ENCODE measurements around the gene FAM170B. TPM values are rescaled to one million over a fixed set of nuclear protein-coding genes. Genes with fewer than 3 reads are reported as not detected.

FAM170B gene
- total RNA-seq (not detected), polyA plus RNA-seq (not detected)

DNA sequence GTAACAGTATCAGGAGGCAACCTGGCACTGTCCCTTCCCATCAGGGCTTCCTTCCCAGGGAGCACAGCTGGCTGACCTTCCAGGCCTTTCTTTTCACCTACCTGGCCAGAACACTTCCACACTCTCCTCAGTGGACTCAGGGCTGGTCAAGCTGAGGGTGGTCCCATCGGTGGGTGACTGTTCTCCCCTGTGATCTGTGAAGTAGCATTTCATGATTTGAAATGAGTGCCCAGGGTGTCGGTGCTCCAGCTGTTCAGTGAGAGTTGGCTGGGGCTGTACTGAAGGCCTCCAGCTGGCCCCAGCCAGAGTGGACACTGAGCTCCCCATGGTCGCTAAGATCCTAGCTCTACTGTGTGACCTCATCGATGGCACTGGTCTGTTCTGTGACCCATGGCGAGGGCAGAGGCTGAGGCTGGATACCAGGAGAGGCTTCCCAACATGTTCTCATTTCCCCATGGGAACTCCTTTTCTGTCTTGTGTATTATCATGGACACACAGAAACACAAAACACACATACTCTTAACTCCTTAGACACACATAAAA, at the start of gene FAM170B:
FAM170B (minus strand) TSS at position 316 of the 543 bp plus-strand sequence; CDS start at position 213, 103 bp downstream.
- no peak within 1 kb of the TSS for H3K4me3 ChIP-seq (ENCODE audit: low read length)
- no peaks in the 10 kb centered on the region for H3K4me1 ChIP-seq (ENCODE audit: insufficient read depth, low read length)
- ChIA-PET CTCF (no interaction called here), POLR2A (no interaction called here)
- DNase-seq, result no peak
- no peaks in the 10 kb centered on the region for H3K9me3 ChIP-seq (ENCODE audit: low read length)
- Mint-ChIP-seq H3K36me3 (no peaks in the 10 kb centered on the region), H3K4me3 (peak within 1 kb of the TSS in 1 of 7 donors; percentile 29), H3K27me3 (peaks cover 14 to 28% of the 10 kb centered on the region in 2 donors), H3K4me1 (peaks cover 0 to 12% (median 11%) of the 10 kb centered on the region in 3 donors), H3K9me3 (peaks cover 0 to 4% (median 0%) of the 10 kb centered on the region in 5 donors), H3K27ac (peak within 1 kb of the TSS in 1 of 8 donors; percentile 74)
- H3K36me3 ChIP-seq (ENCODE audit: insufficient read depth, low read length), result no peaks in the 10 kb centered on the region
- no peak within 1 kb of the TSS for H3K27ac ChIP-seq (ENCODE audit: low read depth, low read length)
- H3K27me3 ChIP-seq (ENCODE audit: insufficient read depth, low read length, poor library complexity, severe bottlenecking), result no peaks in the 10 kb centered on the region

DNA sequence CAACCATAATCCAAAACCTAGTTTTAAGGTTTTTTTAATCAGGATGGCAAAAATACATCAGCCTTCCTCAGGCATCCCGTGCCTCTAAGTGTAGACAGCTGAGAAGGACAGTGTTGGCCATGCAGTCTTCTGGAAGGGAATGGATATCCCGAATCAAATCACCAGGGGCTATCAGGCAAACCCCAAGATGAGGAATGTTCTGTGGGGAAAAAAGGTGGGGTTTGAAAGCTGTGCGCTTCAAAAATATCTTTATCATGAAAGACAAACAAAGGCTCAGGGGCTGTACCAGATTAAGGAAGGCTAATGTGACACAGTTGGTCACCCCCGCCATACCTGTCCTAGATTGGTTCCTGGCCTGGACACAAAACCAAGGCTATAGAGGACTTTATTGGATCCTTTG, 49.0 kb upstream of the FAM170B start:
- Mint-ChIP-seq H3K4me1 (peaks cover 42 to 60% (median 58%) of the 10 kb centered on the region in 3 donors), H3K36me3 (no peaks in the 10 kb centered on the region), H3K4me3 (no peak overlapping the region), H3K27ac (peak overlapping the region in 3 of 8 donors; percentile 13 to 61 (median 18)), H3K27me3 (no peaks in the 10 kb centered on the region), H3K9me3 (no peaks in the 10 kb centered on the region)
- Histone ChIP-seq H3K27me3 (ENCODE audit: insufficient read depth, low read length, poor library complexity, severe bottlenecking) (no peaks in the 10 kb centered on the region), H3K36me3 (ENCODE audit: insufficient read depth, low read length) (no peaks in the 10 kb centered on the region), H3K4me1 (ENCODE audit: insufficient read depth, low read length) (peaks cover 3% of the 10 kb centered on the region), H3K9me3 (ENCODE audit: low read length) (no peaks in the 10 kb centered on the region), H3K27ac (ENCODE audit: low read depth, low read length) (peak overlapping the region; percentile 43), H3K4me3 (ENCODE audit: low read length) (no peak overlapping the region)
- DNase-seq, result no peak
- ChIA-PET POLR2A (no interaction called here), CTCF (interaction anchor here (1.1 kb wide), 1 partner anchor 22 kb away, joined by 3 read pairs; no protein-coding TSS in a partner anchor)

DNA sequence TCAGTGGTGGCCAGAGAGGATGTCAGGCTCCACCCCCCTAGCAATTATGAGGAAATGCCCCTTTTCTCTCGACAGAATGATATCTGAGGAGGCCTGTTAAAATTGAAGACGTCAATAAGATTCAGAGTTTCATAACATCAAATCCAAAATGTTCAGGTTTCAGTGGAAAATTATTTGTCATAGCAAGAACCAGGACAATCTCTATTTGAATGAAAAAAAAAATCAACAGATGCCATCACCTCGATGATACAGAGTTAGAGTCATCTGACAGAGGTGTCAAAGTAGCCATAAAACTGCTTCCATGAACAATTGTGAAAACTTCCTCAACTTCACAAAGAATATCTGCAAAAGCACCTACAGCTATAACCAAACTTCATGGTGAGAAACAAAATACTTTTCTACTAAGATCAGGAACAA, 46.6 kb upstream of the FAM170B start:
- peaks cover 8% of the 10 kb centered on the region for H3K4me1 ChIP-seq (ENCODE audit: insufficient read depth, low read length)
- H3K27ac ChIP-seq (ENCODE audit: low read depth, low read length), result no peak overlapping the region
- no peak for DNase-seq
- peak overlapping the region in 4 of 7 donors; percentile 7 to 52 (median 27) for H3K4me3 Mint-ChIP-seq
- POLR2A ChIA-PET, result no interaction called here
- H3K36me3 ChIP-seq (ENCODE audit: insufficient read depth, low read length), result no peaks in the 10 kb centered on the region
- no peaks in the 10 kb centered on the region for H3K9me3 Mint-ChIP-seq
- H3K4me1 Mint-ChIP-seq, result peaks cover 53 to 67% (median 64%) of the 10 kb centered on the region in 3 donors
- H3K27me3 Mint-ChIP-seq, result no peaks in the 10 kb centered on the region
- H3K36me3 Mint-ChIP-seq, result no peaks in the 10 kb centered on the region
- CTCF ChIA-PET, result no interaction called here
- no peaks in the 10 kb centered on the region for H3K9me3 ChIP-seq (ENCODE audit: low read length)
- peak overlapping the region in 7 of 8 donors; percentile 10 to 86 (median 47) for H3K27ac Mint-ChIP-seq
- no peaks in the 10 kb centered on the region for H3K27me3 ChIP-seq (ENCODE audit: insufficient read depth, low read length, poor library complexity, severe bottlenecking)
- no peak overlapping the region for H3K4me3 ChIP-seq (ENCODE audit: low read length)

DNA sequence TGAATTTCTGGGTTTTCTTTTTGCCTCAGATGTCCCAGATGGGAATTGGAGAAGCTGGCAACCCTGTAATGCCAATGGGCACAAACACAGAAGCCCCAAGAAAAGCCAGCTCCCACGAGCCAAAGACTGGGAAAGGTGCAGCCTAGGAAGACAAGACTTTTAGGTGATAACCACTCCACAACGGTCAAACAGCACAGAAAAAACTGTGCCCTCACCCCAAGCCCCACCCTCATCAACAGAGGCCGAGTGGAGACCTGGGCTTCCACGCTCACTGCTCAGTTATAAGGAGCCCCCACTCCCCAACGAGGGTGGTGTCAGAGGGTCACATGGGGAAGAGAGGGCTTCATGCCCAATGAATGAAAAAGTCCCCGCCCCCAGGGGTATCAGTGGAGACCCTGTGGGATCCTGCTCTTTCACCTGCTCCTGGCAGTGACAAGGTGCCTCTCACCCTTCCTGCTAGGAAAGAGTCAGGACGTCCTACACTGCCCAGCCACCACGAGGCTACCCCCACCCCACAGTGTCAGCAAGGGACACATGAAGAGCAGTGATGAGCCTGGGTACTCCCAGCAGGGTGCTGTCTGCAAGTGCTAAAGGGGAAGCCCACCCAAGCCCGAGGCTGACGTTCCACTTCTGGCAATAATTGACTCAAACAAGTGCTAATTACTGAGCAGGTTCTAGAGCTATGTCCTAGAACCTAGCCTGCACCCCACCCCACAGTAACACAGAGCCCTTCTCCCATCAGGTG, 46.0 kb upstream of the FAM170B start:
- H3K4me1 ChIP-seq (ENCODE audit: insufficient read depth, low read length), result peaks cover 9% of the 10 kb centered on the region
- H3K4me3 Mint-ChIP-seq, result peak overlapping the region in 2 of 7 donors; percentile 47 to 52
- peaks cover 50 to 65% (median 64%) of the 10 kb centered on the region in 3 donors for H3K4me1 Mint-ChIP-seq
- H3K27me3 Mint-ChIP-seq, result no peaks in the 10 kb centered on the region
- no peaks in the 10 kb centered on the region for H3K9me3 Mint-ChIP-seq
- peak overlapping the region; percentile 14 for H3K27ac ChIP-seq (ENCODE audit: low read depth, low read length)
- H3K4me3 ChIP-seq (ENCODE audit: low read length), result no peak overlapping the region
- no peaks in the 10 kb centered on the region for H3K27me3 ChIP-seq (ENCODE audit: insufficient read depth, low read length, poor library complexity, severe bottlenecking)
- CTCF ChIA-PET, result no interaction called here
- peak overlapping the region in 7 of 8 donors; percentile 15 to 86 (median 47) for H3K27ac Mint-ChIP-seq
- H3K36me3 Mint-ChIP-seq, result no peaks in the 10 kb centered on the region
- no peaks in the 10 kb centered on the region for H3K9me3 ChIP-seq (ENCODE audit: low read length)
- no peak for DNase-seq
- POLR2A ChIA-PET, result no interaction called here
- no peaks in the 10 kb centered on the region for H3K36me3 ChIP-seq (ENCODE audit: insufficient read depth, low read length)

DNA sequence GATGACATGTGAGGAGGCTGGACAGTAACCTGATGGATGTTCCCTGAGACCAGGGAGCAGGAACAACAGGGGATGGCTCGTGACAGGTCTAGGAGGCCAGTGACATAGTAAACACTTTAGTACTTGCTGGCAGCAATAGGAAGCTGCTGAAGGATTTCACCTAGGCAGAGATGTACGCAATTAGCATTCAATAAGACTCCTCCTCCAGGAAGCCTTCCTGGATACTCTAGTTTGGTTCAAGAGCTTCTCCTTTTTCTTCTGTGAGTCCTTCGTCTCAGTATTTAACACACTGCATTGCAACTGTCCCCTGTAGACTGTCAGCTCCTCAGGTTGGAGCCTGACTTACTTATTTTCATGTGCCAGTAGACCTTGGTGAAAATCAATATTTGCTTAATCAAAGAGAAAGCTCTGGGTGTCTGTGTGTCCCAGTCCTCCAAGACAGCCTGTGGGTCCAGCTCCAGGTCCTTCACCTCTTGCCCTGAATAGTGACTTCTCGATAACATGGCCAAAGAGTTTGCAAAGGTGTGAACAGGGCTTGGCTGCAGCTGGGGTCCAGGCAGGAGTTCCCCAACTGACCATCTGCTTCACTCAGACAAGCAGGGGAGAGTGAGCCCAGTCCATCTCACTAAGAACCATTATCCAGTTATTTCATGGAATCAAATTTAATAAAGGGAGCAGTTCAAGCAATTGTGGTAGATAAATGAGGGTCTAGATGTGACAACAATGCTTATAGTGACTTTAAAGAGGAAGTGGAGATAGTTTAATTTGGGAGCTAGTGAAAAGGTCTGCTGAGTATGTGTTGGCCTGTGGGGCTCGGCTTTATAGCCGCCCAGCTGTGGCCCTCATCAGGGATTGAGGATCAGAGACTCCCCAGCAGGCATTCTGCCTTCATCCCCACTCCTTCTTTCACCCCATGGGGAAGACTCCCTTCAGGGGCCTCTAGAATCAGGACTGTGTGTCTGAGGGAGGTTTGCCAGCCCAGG, 45.0 kb upstream of the FAM170B start:
- no peaks in the 10 kb centered on the region for H3K27me3 ChIP-seq (ENCODE audit: insufficient read depth, low read length, poor library complexity, severe bottlenecking)
- H3K27ac ChIP-seq (ENCODE audit: low read depth, low read length), result peak overlapping the region; percentile 65
- peaks cover 13% of the 10 kb centered on the region for H3K4me1 ChIP-seq (ENCODE audit: insufficient read depth, low read length)
- DNase-seq, result no peak
- H3K4me1 Mint-ChIP-seq, result peaks cover 39 to 57% (median 53%) of the 10 kb centered on the region in 3 donors
- no peaks in the 10 kb centered on the region for H3K9me3 ChIP-seq (ENCODE audit: low read length)
- H3K4me3 Mint-ChIP-seq, result peak overlapping the region in 2 of 7 donors; percentile 26 to 59
- POLR2A ChIA-PET, result no interaction called here
- no peaks in the 10 kb centered on the region for H3K27me3 Mint-ChIP-seq
- H3K9me3 Mint-ChIP-seq, result no peaks in the 10 kb centered on the region
- no peak overlapping the region for H3K4me3 ChIP-seq (ENCODE audit: low read length)
- CTCF ChIA-PET, result no interaction called here
- H3K27ac Mint-ChIP-seq, result peak overlapping the region in 7 of 8 donors; percentile 54 to 94 (median 87)
- no peaks in the 10 kb centered on the region for H3K36me3 Mint-ChIP-seq
- H3K36me3 ChIP-seq (ENCODE audit: insufficient read depth, low read length), result no peaks in the 10 kb centered on the region

DNA sequence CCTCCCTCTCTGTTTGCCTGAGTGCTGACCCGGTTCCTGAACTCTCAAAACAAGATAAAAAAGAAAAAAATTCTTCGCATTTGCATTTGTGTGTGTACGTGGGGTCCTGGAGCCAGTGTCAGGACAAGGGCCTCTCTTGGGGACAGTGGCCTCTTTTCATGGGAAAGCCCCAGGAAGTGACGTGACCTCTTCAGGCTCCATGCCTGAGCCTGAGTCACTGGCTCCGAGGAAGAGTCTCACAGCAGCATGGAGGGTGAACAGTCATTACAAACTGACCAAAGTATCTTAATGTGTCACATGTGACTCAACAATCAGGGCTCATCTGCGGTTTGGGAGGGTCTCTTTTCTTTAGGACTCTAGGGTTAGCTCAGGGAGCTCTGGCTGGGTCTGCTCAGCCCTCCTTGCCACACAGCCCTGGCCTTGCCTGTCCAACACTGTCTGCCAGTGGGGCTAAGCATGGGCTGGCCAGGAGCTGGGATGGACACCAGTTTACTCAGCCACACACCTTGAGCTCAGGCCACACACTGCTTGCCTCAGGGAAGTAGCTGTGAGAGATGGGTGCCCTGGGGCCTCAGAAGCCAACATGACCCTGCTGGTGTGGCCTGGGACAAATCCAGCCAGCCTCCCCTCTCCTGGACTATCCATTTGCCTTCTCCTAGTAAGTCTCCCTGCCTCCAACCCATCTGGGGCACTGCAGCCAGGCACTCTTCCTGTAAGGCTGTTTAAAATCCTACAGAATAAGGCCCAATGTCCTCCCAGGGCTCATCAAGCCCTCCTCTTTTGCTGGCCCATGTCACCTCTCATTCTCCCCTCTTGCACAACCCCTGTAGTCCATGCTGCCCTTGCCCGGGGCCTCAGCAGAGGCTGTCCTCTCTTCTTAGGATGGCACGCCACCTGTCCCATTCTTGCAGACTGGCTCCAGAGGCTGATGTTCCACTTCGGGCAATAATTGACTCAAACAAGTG, 43.9 kb upstream of the FAM170B start:
- peak overlapping the region; percentile 66 to 98 (median 88) for H3K27ac Mint-ChIP-seq
- CTCF ChIA-PET, result no interaction called here

More for the DNA sequence above, 43.9 kb upstream of the FAM170B start:
- H3K9me3 Mint-ChIP-seq, result no peaks in the 10 kb centered on the region
- Histone ChIP-seq H3K27me3 (ENCODE audit: insufficient read depth, low read length, poor library complexity, severe bottlenecking) (no peaks in the 10 kb centered on the region), H3K4me1 (ENCODE audit: insufficient read depth, low read length) (peaks cover 16% of the 10 kb centered on the region), H3K36me3 (ENCODE audit: insufficient read depth, low read length) (no peaks in the 10 kb centered on the region), H3K27ac (ENCODE audit: low read depth, low read length) (peak overlapping the region; percentile 65), H3K4me3 (ENCODE audit: low read length) (no peak overlapping the region), H3K9me3 (ENCODE audit: low read length) (no peaks in the 10 kb centered on the region)
- no peaks in the 10 kb centered on the region for H3K36me3 Mint-ChIP-seq
- H3K4me1 Mint-ChIP-seq, result peaks cover 36 to 46% (median 46%) of the 10 kb centered on the region in 3 donors
- POLR2A ChIA-PET, result no interaction called here
- DNase-seq, result peak in 1 of 5 donors; percentile 27
- H3K27me3 Mint-ChIP-seq, result no peaks in the 10 kb centered on the region
- peak overlapping the region in 6 of 7 donors; percentile 0 to 59 (median 25) for H3K4me3 Mint-ChIP-seq
